ENCODE data around the gene IL17F.
A peak's percentile ranks its signal among the peaks of the same experiment; 100 is the strongest.

IL17F gene

DNA sequence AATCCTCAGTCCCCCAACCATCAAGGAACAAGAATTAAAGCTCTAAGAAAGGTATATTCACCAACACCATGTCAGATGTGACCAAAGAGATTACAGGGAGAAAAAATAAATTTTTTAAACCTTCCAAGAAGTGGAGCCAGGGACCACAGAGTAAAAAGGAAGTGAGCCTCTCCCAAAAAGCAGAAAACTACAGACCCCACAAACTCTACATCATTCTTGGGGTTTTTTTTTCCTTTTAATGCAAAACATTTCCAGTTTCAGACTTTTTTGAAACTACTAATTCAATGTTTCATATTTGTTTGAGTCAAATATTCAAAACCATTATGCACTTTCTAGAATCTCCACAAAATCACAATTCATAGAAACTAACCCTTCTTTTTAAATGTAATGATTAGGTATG is 6.8 kb upstream of the IL17F start:
- peaks cover 0 to 23% (median 6%) of the 10 kb centered on the region in 4 experiments for H3K4me1 ChIP-seq (ENCODE audit: control extremely low read depth in 1 of 4, control insufficient read depth in 4 of 4, insufficient read depth in 4 of 4, low read length in 3 of 4)
- H3K36me3 ChIP-seq (ENCODE audit: control insufficient read depth in 4 of 4, insufficient read depth in 4 of 4, low read length in 3 of 4), result no peaks in the 10 kb centered on the region
- H3K27ac ChIP-seq (ENCODE audit: insufficient read depth in 1 of 2, low read depth in 1 of 2, low read length in 2 of 2, poor library complexity in 1 of 2, severe bottlenecking in 2 of 2), result no peak overlapping the region
- ChIA-PET POLR2A (no interaction called here), CTCF (interaction anchor here (1.1 to 1.7 kb wide), 3 partner anchors 10 to 17 kb away, joined by 4 read pairs; no protein-coding TSS in a partner anchor)
- H3K27me3 ChIP-seq (replicated peaks in 2 of 5; ENCODE audit: control insufficient read depth in 4 of 5, insufficient read depth in 5 of 5, low read length in 4 of 5), result no peaks in the 10 kb centered on the region
- H3K4me3 ChIP-seq (ENCODE audit: control insufficient read depth in 1 of 7, extremely low read depth in 1 of 7, insufficient read depth in 4 of 7, low read depth in 2 of 7, low read length in 6 of 7), result no peak overlapping the region
- DNase-seq, result no peak
- H3K9me3 ChIP-seq (ENCODE audit: control extremely low read depth in 1 of 5, control insufficient read depth in 4 of 5, insufficient read depth in 2 of 5, low read depth in 1 of 5, low read length in 4 of 5), result no peaks in the 10 kb centered on the region

DNA sequence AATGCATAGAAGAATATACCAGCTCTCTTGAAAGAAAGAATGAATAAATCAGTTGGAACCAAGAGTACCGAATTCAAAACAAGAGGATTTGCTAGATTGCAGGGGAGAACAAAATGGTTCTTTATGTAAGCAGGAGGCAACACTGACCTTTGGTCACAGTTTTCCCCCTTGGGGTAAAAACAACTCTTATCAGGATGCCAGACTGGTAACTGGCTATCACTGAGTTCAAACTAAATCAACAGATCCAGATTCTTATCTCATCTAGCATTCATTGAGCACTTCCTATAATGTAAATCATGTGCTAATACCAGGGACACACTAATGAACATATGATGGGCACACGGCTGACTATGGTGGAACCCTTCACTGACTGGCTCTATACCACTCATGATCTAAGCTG is 4.8 kb upstream of the IL17F start:
- CTCF ChIA-PET, result interaction anchor here (1.1 to 1.9 kb wide), 3 partner anchors 14 to 113 kb away, joined by 3 to 4 read pairs (median 4); partner anchors contain the start of gene PAQR8
- WGBS (ENCODE audit: insufficient coverage), result 0% methylated on average over 1 of the region's 2 CpGs
- POLR2A ChIA-PET, result no interaction called here

DNA sequence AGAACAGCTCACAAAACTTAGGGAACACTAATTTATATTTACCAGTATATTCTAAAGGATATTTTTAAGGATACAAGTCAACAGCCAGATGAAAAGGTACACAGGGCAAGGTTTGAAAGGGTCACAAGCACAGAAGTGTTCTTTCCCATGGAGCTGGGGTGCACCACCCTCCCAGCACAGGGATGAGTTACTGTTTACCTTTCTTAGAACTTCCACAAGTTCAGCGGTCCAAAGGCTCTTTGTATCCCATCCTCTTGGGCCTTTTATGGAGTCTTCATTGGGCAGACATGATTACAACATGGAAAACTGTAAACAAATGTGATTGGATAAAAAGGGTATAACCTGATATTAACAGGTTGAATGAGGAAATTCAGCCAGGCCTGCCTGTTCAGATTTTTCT is 1.1 kb upstream of the IL17F start:
- Histone ChIP-seq H3K9me3 (ENCODE audit: control extremely low read depth in 1 of 5, control insufficient read depth in 4 of 5, insufficient read depth in 2 of 5, low read depth in 1 of 5, low read length in 4 of 5) (no peaks in the 10 kb centered on the region), H3K27ac (ENCODE audit: insufficient read depth in 1 of 2, low read depth in 1 of 2, low read length in 2 of 2, poor library complexity in 1 of 2, severe bottlenecking in 2 of 2) (no peak overlapping the region), H3K36me3 (ENCODE audit: control insufficient read depth in 4 of 4, insufficient read depth in 4 of 4, low read length in 3 of 4) (no peaks in the 10 kb centered on the region), H3K4me1 (ENCODE audit: control extremely low read depth in 1 of 4, control insufficient read depth in 4 of 4, insufficient read depth in 4 of 4, low read length in 3 of 4) (peaks cover 0 to 16% (median 5%) of the 10 kb centered on the region in 4 experiments), H3K4me3 (ENCODE audit: control insufficient read depth in 1 of 7, extremely low read depth in 1 of 7, insufficient read depth in 4 of 7, low read depth in 2 of 7, low read length in 6 of 7) (no peak overlapping the region), H3K27me3 (replicated peaks in 2 of 5; ENCODE audit: control insufficient read depth in 4 of 5, insufficient read depth in 5 of 5, low read length in 4 of 5) (no peaks in the 10 kb centered on the region)
- POLR2A ChIA-PET, result no interaction called here
- CTCF ChIA-PET, result interaction anchor here (0.9 to 1.2 kb wide), 3 partner anchors 11 to 18 kb away, joined by 3 to 4 read pairs (median 3); no protein-coding TSS in a partner anchor
- WGBS (ENCODE audit: insufficient coverage), result 100% methylated on average over 1 of the region's 1 CpG
- no peak for DNase-seq

More for the DNA sequence above, 4.8 kb upstream of the IL17F start:
- H3K27ac ChIP-seq (ENCODE audit: insufficient read depth in 1 of 2, low read depth in 1 of 2, low read length in 2 of 2, poor library complexity in 1 of 2, severe bottlenecking in 2 of 2), result no peak overlapping the region
- no peaks in the 10 kb centered on the region for H3K9me3 ChIP-seq (ENCODE audit: control extremely low read depth in 1 of 5, control insufficient read depth in 4 of 5, insufficient read depth in 2 of 5, low read depth in 1 of 5, low read length in 4 of 5)
- H3K4me1 ChIP-seq (ENCODE audit: control extremely low read depth in 1 of 4, control insufficient read depth in 4 of 4, insufficient read depth in 4 of 4, low read length in 3 of 4), result peaks cover 0 to 23% (median 6%) of the 10 kb centered on the region in 4 experiments
- H3K27me3 ChIP-seq (replicated peaks in 2 of 5; ENCODE audit: control insufficient read depth in 4 of 5, insufficient read depth in 5 of 5, low read length in 4 of 5), result no peaks in the 10 kb centered on the region
- H3K36me3 ChIP-seq (ENCODE audit: control insufficient read depth in 4 of 4, insufficient read depth in 4 of 4, low read length in 3 of 4), result no peaks in the 10 kb centered on the region
- peak; percentile 8 to 51 (median 22) for DNase-seq
- H3K4me3 ChIP-seq (ENCODE audit: control insufficient read depth in 1 of 7, extremely low read depth in 1 of 7, insufficient read depth in 4 of 7, low read depth in 2 of 7, low read length in 6 of 7), result no peak overlapping the region

DNA sequence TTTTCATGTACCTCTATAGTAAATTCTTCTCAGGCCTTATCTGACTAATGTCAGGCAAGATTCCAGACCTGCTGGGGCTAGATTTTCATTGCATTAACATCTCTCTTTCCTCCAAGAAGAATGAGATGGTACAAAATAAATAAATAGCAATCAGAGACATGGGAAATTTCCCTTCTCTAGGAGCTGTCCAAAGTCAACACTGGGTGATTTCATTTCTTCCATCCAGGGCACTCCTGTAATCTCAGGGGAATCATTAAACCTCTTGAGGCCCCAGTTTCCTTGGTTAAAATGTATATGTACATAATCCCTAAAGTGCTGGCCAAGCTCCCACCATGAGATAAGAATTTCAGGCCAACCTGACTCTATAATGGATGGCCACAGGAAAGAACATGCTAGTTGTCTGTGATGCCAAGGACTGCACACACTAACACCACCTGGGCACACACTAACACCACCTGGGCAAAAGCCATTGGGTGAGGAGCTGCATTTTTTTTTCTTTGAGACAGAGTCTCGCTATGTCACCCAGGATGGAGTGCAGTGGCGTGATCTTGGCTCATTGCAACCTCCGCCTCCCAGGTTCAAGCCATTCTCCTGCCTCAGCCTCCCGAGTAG is 912 bp downstream of the IL17F start:
- Histone ChIP-seq H3K4me1 (ENCODE audit: control extremely low read depth in 1 of 4, control insufficient read depth in 4 of 4, insufficient read depth in 4 of 4, low read length in 3 of 4) (peaks cover 0 to 3% (median under 1%) of the 10 kb centered on the region in 4 experiments), H3K9me3 (ENCODE audit: control extremely low read depth in 1 of 5, control insufficient read depth in 4 of 5, insufficient read depth in 2 of 5, low read depth in 1 of 5, low read length in 4 of 5) (no peaks in the 10 kb centered on the region), H3K27ac (ENCODE audit: insufficient read depth in 1 of 2, low read depth in 1 of 2, low read length in 2 of 2, poor library complexity in 1 of 2, severe bottlenecking in 2 of 2) (no peak overlapping the region), H3K27me3 (replicated peaks in 2 of 5; ENCODE audit: control insufficient read depth in 4 of 5, insufficient read depth in 5 of 5, low read length in 4 of 5) (no peaks in the 10 kb centered on the region), H3K36me3 (ENCODE audit: control insufficient read depth in 4 of 4, insufficient read depth in 4 of 4, low read length in 3 of 4) (no peaks in the 10 kb centered on the region), H3K4me3 (ENCODE audit: control insufficient read depth in 1 of 7, extremely low read depth in 1 of 7, insufficient read depth in 4 of 7, low read depth in 2 of 7, low read length in 6 of 7) (no peak overlapping the region)
- WGBS (ENCODE audit: insufficient coverage), result 93% methylated on average over 4 of the region's 4 CpGs
- ChIA-PET POLR2A (interaction anchor here (0.5 to 0.6 kb wide), 2 partner anchors 10 to 19 kb away, joined by 3 to 6 read pairs; no protein-coding TSS in a partner anchor), CTCF (interaction anchor here (0.6 to 4.3 kb wide), 6 partner anchors 9 to 311 kb away, joined by 3 to 12 read pairs (median 4); no protein-coding TSS in a partner anchor)
- DNase-seq, result no peak

DNA sequence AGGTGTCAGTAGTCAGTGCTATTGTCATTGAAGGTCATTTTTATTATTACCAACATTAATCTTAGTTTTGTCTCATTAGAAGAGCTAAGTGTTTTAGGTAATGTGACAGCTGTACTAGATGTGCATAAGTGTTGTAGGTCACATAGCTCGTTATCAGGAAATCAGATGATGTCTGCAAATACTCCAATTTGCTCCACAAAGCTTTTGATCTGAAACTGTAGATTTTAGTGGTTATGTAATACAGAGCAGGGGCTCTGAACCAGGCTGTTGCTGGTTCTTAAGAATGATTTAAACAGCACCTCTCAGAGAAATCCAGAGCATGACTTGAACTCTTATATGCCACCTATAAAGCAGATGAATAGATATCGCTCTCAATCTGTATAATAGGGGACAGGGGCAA is 2.5 kb downstream of the IL17F start:
- Histone ChIP-seq H3K4me3 (ENCODE audit: control insufficient read depth in 1 of 7, extremely low read depth in 1 of 7, insufficient read depth in 4 of 7, low read depth in 2 of 7, low read length in 6 of 7) (no peak overlapping the region), H3K9me3 (ENCODE audit: control extremely low read depth in 1 of 5, control insufficient read depth in 4 of 5, insufficient read depth in 2 of 5, low read depth in 1 of 5, low read length in 4 of 5) (no peaks in the 10 kb centered on the region), H3K27ac (ENCODE audit: insufficient read depth in 1 of 2, low read depth in 1 of 2, low read length in 2 of 2, poor library complexity in 1 of 2, severe bottlenecking in 2 of 2) (no peak overlapping the region), H3K4me1 (ENCODE audit: control extremely low read depth in 1 of 4, control insufficient read depth in 4 of 4, insufficient read depth in 4 of 4, low read length in 3 of 4) (no peaks in the 10 kb centered on the region), H3K27me3 (replicated peaks in 2 of 5; ENCODE audit: control insufficient read depth in 4 of 5, insufficient read depth in 5 of 5, low read length in 4 of 5) (no peaks in the 10 kb centered on the region), H3K36me3 (ENCODE audit: control insufficient read depth in 4 of 4, insufficient read depth in 4 of 4, low read length in 3 of 4) (no peaks in the 10 kb centered on the region)
- no peak for DNase-seq
- POLR2A ChIA-PET, result no interaction called here
- CTCF ChIA-PET, result interaction anchor here (1.0 to 4.3 kb wide), 5 partner anchors 8 to 80 kb away, joined by 3 to 12 read pairs (median 3); no protein-coding TSS in a partner anchor
- 60% methylated on average over 1 of the region's 2 CpGs for WGBS (ENCODE audit: insufficient coverage)

DNA sequence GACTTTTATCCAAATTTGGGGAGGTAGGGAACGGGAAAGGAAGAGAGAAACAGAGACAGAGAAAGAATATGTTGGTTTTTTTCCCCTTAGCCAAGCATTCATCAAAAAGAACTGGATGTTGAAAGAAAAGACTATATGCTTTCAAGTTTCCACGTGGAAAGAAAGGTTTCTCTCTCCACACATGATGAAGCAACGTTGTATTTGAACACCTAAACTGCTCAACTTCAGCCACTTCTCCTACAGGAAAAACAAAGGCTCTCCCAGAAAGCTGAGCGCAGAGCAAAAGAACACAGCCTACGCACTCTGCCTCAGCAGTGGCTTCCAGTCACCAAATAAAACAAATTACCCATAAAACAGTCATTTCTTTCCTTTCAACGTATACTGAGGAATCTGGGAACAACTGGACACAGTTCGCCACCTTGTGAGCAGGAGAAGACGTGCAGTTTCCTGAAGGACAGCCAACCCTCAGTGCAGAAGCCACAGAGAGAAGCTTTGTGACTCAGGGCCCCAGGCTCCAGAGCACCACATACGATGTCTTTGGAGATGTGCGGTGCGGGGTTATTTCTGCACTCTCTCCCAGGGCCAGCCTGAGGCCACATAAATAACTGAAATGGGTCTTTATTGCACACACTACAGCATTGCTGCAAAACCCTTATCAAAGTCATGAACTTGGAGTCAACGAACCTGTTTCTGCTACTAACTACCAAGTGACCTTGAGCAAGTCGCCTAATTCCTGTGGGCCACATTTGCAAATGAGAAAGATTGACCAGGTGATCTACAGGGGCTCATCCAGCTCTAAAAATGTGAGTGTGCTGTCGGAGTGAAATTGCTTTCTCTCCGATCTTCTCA is 10.1 kb downstream of the IL17F start:
- CTCF ChIA-PET, result interaction anchor here (0.8 to 6.8 kb wide), 14 partner anchors 8 to 174 kb away, joined by 3 to 33 read pairs (median 4); partner anchors contain the start of gene IL17F
- H3K4me1 ChIP-seq (ENCODE audit: control extremely low read depth in 1 of 4, control insufficient read depth in 4 of 4, insufficient read depth in 4 of 4, low read length in 3 of 4), result peaks cover 0 to 3% (median 0%) of the 10 kb centered on the region in 4 experiments
- H3K36me3 ChIP-seq (ENCODE audit: control insufficient read depth in 4 of 4, insufficient read depth in 4 of 4, low read length in 3 of 4), result no peaks in the 10 kb centered on the region
- DNase-seq, result peak; percentile 16 to 52 (median 45)
- H3K4me3 ChIP-seq (ENCODE audit: control insufficient read depth in 1 of 7, extremely low read depth in 1 of 7, insufficient read depth in 4 of 7, low read depth in 2 of 7, low read length in 6 of 7), result no peak overlapping the region
- 66% methylated on average over 12 of the region's 15 CpGs for WGBS (ENCODE audit: insufficient coverage)
- H3K27me3 ChIP-seq (replicated peaks in 2 of 5; ENCODE audit: control insufficient read depth in 4 of 5, insufficient read depth in 5 of 5, low read length in 4 of 5), result no peaks in the 10 kb centered on the region
- no peak overlapping the region for H3K27ac ChIP-seq (ENCODE audit: insufficient read depth in 1 of 2, low read depth in 1 of 2, low read length in 2 of 2, poor library complexity in 1 of 2, severe bottlenecking in 2 of 2)
- no peaks in the 10 kb centered on the region for H3K9me3 ChIP-seq (ENCODE audit: control extremely low read depth in 1 of 5, control insufficient read depth in 4 of 5, insufficient read depth in 2 of 5, low read depth in 1 of 5, low read length in 4 of 5)
- POLR2A ChIA-PET, result no interaction called here

Measured in common myeloid progenitor, CD34-positive (primary cell).